H9 (cell line): ENCODE measurements around the gene SH3RF3. TPM values are rescaled to one million over a fixed set of nuclear protein-coding genes. Genes with fewer than 3 reads are reported as not detected.

Experiments
- DNase-seq: peaks from one replicate; pipeline ENCODE4 v3.0.0-alpha.2; 2017
- H2AFZ ChIP-seq: one replicate; pipeline ENCODE4 v1.6.1; 2013; ENCODE audit warnings: mild to moderate bottlenecking, low read length, control low read depth, moderate library complexity
- H2AK5ac ChIP-seq: 2 replicates; pipeline ENCODE4 v1.6.1; 2013; ENCODE audit warnings: low read length, control low read depth, mixed read lengths; ENCODE audit not compliant: insufficient read length
- H2BK120ac ChIP-seq: one replicate; pipeline ENCODE4 v1.6.1; 2013; ENCODE audit warnings: low read depth, mild to moderate bottlenecking, low read length, control low read depth, inconsistent platforms; ENCODE audit not compliant: poor library complexity, severe bottlenecking
- H2BK12ac ChIP-seq: 2 replicates; pipeline ENCODE4 v1.6.1; 2013; ENCODE audit warnings: low read length, control low read depth, mixed read lengths, low read depth; ENCODE audit not compliant: insufficient read length
- H2BK15ac ChIP-seq: 2 replicates; pipeline ENCODE4 v1.6.1; 2013; ENCODE audit warnings: low read depth, low read length, control low read depth
- H2BK20ac ChIP-seq: one replicate; pipeline ENCODE4 v1.6.1; 2013; ENCODE audit warnings: low read depth, mild to moderate bottlenecking, low read length, control low read depth, inconsistent platforms; ENCODE audit not compliant: poor library complexity, severe bottlenecking
- H2BK5ac ChIP-seq: 2 replicates; pipeline ENCODE4 v1.6.1; 2013; ENCODE audit warnings: low read length, control low read depth, mixed read lengths; ENCODE audit not compliant: insufficient read length
- H3K14ac ChIP-seq: 2 replicates; pipeline ENCODE4 v1.6.1; 2013; ENCODE audit warnings: low read length, control low read depth; ENCODE audit not compliant: insufficient read depth
- H3K18ac ChIP-seq: 2 replicates; pipeline ENCODE4 v1.6.1; 2013; ENCODE audit warnings: low read depth, mild to moderate bottlenecking, mixed read lengths, low read length, control low read depth; ENCODE audit not compliant: insufficient read length
- H3K23ac ChIP-seq: 2 replicates; pipeline ENCODE4 v1.6.1; 2013; ENCODE audit warnings: low read length, control low read depth, mixed read lengths, low read depth; ENCODE audit not compliant: insufficient read length
- H3K23me2 ChIP-seq: 2 replicates; pipeline ENCODE4 v1.6.1; 2013; ENCODE audit warnings: low read depth, mild to moderate bottlenecking, mixed read lengths, low read length, control low read depth; ENCODE audit not compliant: insufficient read length, poor library complexity, severe bottlenecking
- H3K27ac ChIP-seq: 2 replicates; pipeline ENCODE4 v1.5.1; 2013; ENCODE audit warnings: low read length, control low read depth, mixed read lengths, low read depth; ENCODE audit not compliant: insufficient read length
- H3K27me3 ChIP-seq: 2 replicates; pipeline ENCODE4 v1.6.1; 2013; ENCODE audit warnings: low read length, control low read depth, inconsistent platforms; ENCODE audit not compliant: insufficient read depth
- H3K4ac ChIP-seq: 2 replicates; pipeline ENCODE4 v1.6.1; 2013; ENCODE audit warnings: low read depth, mild to moderate bottlenecking, control low read depth, inconsistent platforms, low read length, moderate library complexity
- H3K4me1 ChIP-seq: 2 replicates; pipeline ENCODE4 v1.6.1; 2013; ENCODE audit warnings: low read length, control low read depth, inconsistent platforms; ENCODE audit not compliant: insufficient read depth
- H3K4me2 ChIP-seq: 2 replicates; pipeline ENCODE4 v1.6.1; 2013; ENCODE audit warnings: low read length, control low read depth, mixed read lengths; ENCODE audit not compliant: insufficient read length, insufficient read depth
- H3K56ac ChIP-seq: 2 replicates; pipeline ENCODE4 v1.6.1; 2013; ENCODE audit warnings: low read depth, mild to moderate bottlenecking, mixed read lengths, low read length, control low read depth; ENCODE audit not compliant: insufficient read length
- H3K79me1 ChIP-seq: 2 replicates; pipeline ENCODE4 v1.6.1; 2013; ENCODE audit warnings: low read depth, mild to moderate bottlenecking, moderate library complexity, low read length, control low read depth, inconsistent platforms; ENCODE audit not compliant: insufficient read depth, poor library complexity, severe bottlenecking
- H3K79me2 ChIP-seq: 2 replicates; pipeline ENCODE4 v1.6.1; 2013; ENCODE audit warnings: low read length, control low read depth, inconsistent platforms; ENCODE audit not compliant: insufficient read depth
- H3K9ac ChIP-seq: 2 replicates; pipeline ENCODE4 v1.6.1; 2013; ENCODE audit warnings: low read length, control low read depth, mixed read lengths; ENCODE audit not compliant: insufficient read length; ENCODE audit errors: extremely low read depth
- H3K9me3 ChIP-seq: one replicate; pipeline ENCODE4 v1.6.1; 2013; ENCODE audit warnings: low read depth, low read length, inconsistent platforms; ENCODE audit not compliant: control insufficient read depth
- H3T11ph ChIP-seq: one replicate; pipeline ENCODE4 v1.6.1; 2013; ENCODE audit warnings: mild to moderate bottlenecking, low read length, control low read depth, inconsistent platforms
- H4K20me1 ChIP-seq: one replicate; pipeline ENCODE4 v1.6.1; 2013; ENCODE audit not compliant: control insufficient read depth, insufficient read length, insufficient read depth
- H4K5ac ChIP-seq: 2 replicates; pipeline ENCODE4 v1.6.1; 2013; ENCODE audit warnings: low read depth, mild to moderate bottlenecking, mixed read lengths, low read length, control low read depth; ENCODE audit not compliant: insufficient read length
- H4K8ac ChIP-seq: replicated peaks from 2 replicates; pipeline ENCODE4 v1.6.1; 2013; ENCODE audit warnings: low read length, control low read depth, mixed read lengths, low read depth; ENCODE audit not compliant: insufficient read length
- H4K91ac ChIP-seq: 2 replicates; pipeline ENCODE4 v1.6.1; 2013; ENCODE audit warnings: low read depth, mild to moderate bottlenecking, moderate library complexity, mixed read lengths, low read length, control low read depth; ENCODE audit not compliant: insufficient read length
- H3K27ac Mint-ChIP-seq, 3 experiments: 2 replicates in 2 of 3; 3 replicates in 1 of 3; pipeline ENCODE4 v1.8.0; 2020 to 2021; ENCODE audit warnings: mixed read lengths in 3 of 3, mild to moderate bottlenecking in 1 of 3, moderate library complexity in 1 of 3
- H3K27me3 Mint-ChIP-seq: 2 replicates; pipeline ENCODE4 v1.8.0; 2021; ENCODE audit warnings: low read depth, mild to moderate bottlenecking, moderate library complexity, mixed read lengths
- H3K36me3 Mint-ChIP-seq, 3 experiments: 2 replicates in 2 of 3; 3 replicates in 1 of 3; pipeline ENCODE4 v1.8.0; 2020 to 2021; ENCODE audit warnings: low read depth in 3 of 3, mixed read lengths in 3 of 3; ENCODE audit not compliant: insufficient read depth in 1 of 3
- H3K4me1 Mint-ChIP-seq, 2 experiments: 2 replicates each; pipeline ENCODE4 v1.8.0; 2020; ENCODE audit warnings: mixed read lengths in 2 of 2
- H3K4me3 Mint-ChIP-seq, 2 experiments: 2 replicates in 1 of 2; 3 replicates in 1 of 2; pipeline ENCODE4 v1.8.0; 2020 to 2021; ENCODE audit warnings: mild to moderate bottlenecking in 2 of 2, mixed read lengths in 2 of 2, moderate library complexity in 1 of 2
- H3K9me3 Mint-ChIP-seq, 2 experiments: 2 replicates in 1 of 2; 3 replicates in 1 of 2; pipeline ENCODE4 v1.8.0; 2020; ENCODE audit warnings: mild to moderate bottlenecking in 2 of 2, mixed read lengths in 2 of 2, moderate library complexity in 1 of 2
- WGBS: extraction: QIAGEN DNeasy Blood & Tissue Kit; methylation state at CpG from one replicate; pipeline ENCODE4 v1.1.7; 2013; ENCODE audit warnings: missing lambda C conversion rate, low lambda C conversion rate, mixed read lengths; ENCODE audit not compliant: insufficient read length; ENCODE audit errors: extremely low coverage; 5-methylcytosine and 5-hydroxymethylcytosine counted together
- total RNA-seq: library from RNA; stranded (reverse); gene quantifications from 2 replicates; pipeline ENCODE4 v1.2.1, GENCODE V29; 2021
- TF ChIP-seq, protein P1 (sequence below): fragments of 200-600 bp; sonication (generic); conservative IDR thresholded peaks from 3 replicates; pipeline ENCODE4 v1.8.0; 2021; ENCODE audit warnings: antibody characterized with exemption, mild to moderate bottlenecking

The SH3RF3 gene
- total RNA-seq, 1 experiment from 2014 or later: 0.46 TPM

DNA sequence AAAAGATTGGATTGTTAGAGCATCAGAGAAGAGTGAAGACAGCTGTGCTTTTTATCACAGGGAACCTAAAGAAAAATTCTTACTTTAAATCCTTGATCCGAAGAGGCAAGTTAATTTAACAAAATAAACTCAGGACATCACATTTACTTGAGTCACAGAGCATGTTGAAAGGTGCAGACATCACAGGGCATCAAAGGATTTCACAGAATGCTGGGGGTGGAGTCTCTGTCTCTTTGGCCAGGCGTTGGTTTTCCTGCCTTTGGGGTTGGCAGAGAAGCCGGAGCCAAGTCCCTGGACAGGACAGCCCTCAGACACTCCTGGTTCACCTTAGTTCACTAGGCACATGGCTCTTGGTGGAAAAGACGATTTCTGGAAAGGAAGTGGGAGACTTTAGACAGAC lies 56.3 kb downstream of the SH3RF3 start:
- Histone ChIP-seq H3K27ac (no peak overlapping the region), H2BK12ac (no peak overlapping the region), H2BK20ac (no peak overlapping the region), H3K23me2 (no peaks in the 10 kb centered on the region), H4K5ac (no peak overlapping the region), H3T11ph (no peak overlapping the region), H2AK5ac (no peak overlapping the region), H3K9me3 (no peaks in the 10 kb centered on the region), H3K9ac (no peak overlapping the region), H3K14ac (no peak overlapping the region), H3K27me3 (no peaks in the 10 kb centered on the region), H4K91ac (no peak overlapping the region), H2BK5ac (no peak overlapping the region), H3K23ac (no peak overlapping the region), H3K4me2 (no peak overlapping the region), H2BK120ac (no peak overlapping the region), H4K20me1 (no peaks in the 10 kb centered on the region), H3K4me1 (no peaks in the 10 kb centered on the region), H3K18ac (no peak overlapping the region), H2BK15ac (no peak overlapping the region), H3K56ac (no peak overlapping the region), H2AFZ (no peak overlapping the region), H4K8ac (no peak overlapping the region), H3K4ac (no peak overlapping the region), H3K79me2 (no peaks in the 10 kb centered on the region), H3K79me1 (no peaks in the 10 kb centered on the region)
- no CpG with 5 or more reads among the region's 4 CpGs for WGBS
- Mint-ChIP-seq H3K4me3 (no peak overlapping the region), H3K27me3 (peaks cover 2% of the 10 kb centered on the region), H3K9me3 (peaks cover 4 to 8% of the 10 kb centered on the region in 2 experiments; a peak in 4 of 5 replicates), H3K36me3 (peaks cover 2 to 6% (median 2%) of the 10 kb centered on the region in 3 experiments; a peak in 2 of 7 replicates), H3K27ac (no peak overlapping the region), H3K4me1 (peaks cover 0 to 7% of the 10 kb centered on the region in 2 experiments; a peak in 1 of 4 replicates)
- no peak for DNase-seq
- TF ChIP-seq, protein P1, sequence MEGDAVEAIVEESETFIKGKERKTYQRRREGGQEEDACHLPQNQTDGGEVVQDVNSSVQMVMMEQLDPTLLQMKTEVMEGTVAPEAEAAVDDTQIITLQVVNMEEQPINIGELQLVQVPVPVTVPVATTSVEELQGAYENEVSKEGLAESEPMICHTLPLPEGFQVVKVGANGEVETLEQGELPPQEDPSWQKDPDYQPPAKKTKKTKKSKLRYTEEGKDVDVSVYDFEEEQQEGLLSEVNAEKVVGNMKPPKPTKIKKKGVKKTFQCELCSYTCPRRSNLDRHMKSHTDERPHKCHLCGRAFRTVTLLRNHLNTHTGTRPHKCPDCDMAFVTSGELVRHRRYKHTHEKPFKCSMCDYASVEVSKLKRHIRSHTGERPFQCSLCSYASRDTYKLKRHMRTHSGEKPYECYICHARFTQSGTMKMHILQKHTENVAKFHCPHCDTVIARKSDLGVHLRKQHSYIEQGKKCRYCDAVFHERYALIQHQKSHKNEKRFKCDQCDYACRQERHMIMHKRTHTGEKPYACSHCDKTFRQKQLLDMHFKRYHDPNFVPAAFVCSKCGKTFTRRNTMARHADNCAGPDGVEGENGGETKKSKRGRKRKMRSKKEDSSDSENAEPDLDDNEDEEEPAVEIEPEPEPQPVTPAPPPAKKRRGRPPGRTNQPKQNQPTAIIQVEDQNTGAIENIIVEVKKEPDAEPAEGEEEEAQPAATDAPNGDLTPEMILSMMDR: no peak
